Heart left ventricle (tissue), 13 donors: ENCODE data around the gene ACCSL.

Experiments used
- POLR2A ChIP-seq, 2 donors: fragments of 450-650 bp; IDR thresholded peaks; one replicate each; pipeline ENCODE4 v1.6.1; 2017; ENCODE audit warnings: antibody characterized with exemption in 2 of 2, mild to moderate bottlenecking in 2 of 2, moderate library complexity in 2 of 2
- TF ChIP-seq, protein P1 (sequence below), 12 donors: fragments of 200-600 bp; sonication (generic) in 4 of 12; IDR thresholded peaks; one replicate each; pipeline versions ENCODE4 v1.5.0 to v1.8.0; 2018 to 2022; ENCODE audit warnings: antibody characterized with exemption in 12 of 12, mild to moderate bottlenecking in 5 of 12
- donor health status: ischemic (EF 13 %, LVEDD 7.1; RV severe dilation, severe dysfunction).
- donor health status: DM: no; HTN: yes; CAD: no.
- donor health status: DM: no; HTN: no; CAD: no.
- donor health status: ischemic (EF 25% LVEDD 6.9; RV normal size, moderate dysfunction).
- donor health status: ischemic (EF 25% LVEDD 5.7; RV mildly dilated, moderate dysfunction).
- donor health status: ischemic (EF 35%, LVEDD 5.7; RV mildly dilated, moderate dysfunction).
- donor health status: nonischemic (EF 11% LVEDD 7.7; RV severe dilation, severe dysfunction).
- donor health status: DM: yes; HTN: yes; CAD: no.
- donor health status: PGD.
- donor health status: ischemic (EF 29% LVEDD 5.4; RV normal size, mild dysfunction).
- donor health status: nonischemic (EF 23%, LVEDD 6.1; RV moderate dilation, normal function).

DNA sequence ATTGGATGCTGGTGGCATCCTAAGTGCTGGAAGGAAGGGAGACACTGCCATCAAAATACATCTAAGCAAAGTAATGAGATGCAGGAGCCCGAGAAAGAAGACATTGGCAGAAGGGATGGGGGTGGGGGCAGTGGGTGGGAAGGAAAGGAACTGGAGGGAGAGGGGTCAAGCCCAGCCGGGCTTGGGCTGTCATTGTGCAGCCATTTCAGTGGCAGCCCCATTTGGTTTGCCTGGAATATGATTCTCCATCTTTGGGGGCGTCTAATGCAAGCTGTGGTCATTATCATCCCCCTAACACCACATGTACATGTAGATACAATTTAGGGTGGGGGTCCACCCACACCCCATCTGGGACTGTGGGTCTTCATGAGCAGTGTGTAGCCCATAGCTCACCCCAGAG lies 13.9 kb upstream of the ACCSL start:
- TF ChIP-seq, protein P1, sequence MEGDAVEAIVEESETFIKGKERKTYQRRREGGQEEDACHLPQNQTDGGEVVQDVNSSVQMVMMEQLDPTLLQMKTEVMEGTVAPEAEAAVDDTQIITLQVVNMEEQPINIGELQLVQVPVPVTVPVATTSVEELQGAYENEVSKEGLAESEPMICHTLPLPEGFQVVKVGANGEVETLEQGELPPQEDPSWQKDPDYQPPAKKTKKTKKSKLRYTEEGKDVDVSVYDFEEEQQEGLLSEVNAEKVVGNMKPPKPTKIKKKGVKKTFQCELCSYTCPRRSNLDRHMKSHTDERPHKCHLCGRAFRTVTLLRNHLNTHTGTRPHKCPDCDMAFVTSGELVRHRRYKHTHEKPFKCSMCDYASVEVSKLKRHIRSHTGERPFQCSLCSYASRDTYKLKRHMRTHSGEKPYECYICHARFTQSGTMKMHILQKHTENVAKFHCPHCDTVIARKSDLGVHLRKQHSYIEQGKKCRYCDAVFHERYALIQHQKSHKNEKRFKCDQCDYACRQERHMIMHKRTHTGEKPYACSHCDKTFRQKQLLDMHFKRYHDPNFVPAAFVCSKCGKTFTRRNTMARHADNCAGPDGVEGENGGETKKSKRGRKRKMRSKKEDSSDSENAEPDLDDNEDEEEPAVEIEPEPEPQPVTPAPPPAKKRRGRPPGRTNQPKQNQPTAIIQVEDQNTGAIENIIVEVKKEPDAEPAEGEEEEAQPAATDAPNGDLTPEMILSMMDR (IDR thresholded peaks at IDR 0.05), result no peak
- no peak for TF ChIP-seq POLR2A (IDR thresholded peaks at IDR 0.05)
